Measurements from ENCODE around the gene CGB5.
"Not testable (repeated sequence)": the region's sequence is repeated elsewhere in the genome, so short reads cannot be mapped to it uniquely, and the experiment has no call there.

DNA sequence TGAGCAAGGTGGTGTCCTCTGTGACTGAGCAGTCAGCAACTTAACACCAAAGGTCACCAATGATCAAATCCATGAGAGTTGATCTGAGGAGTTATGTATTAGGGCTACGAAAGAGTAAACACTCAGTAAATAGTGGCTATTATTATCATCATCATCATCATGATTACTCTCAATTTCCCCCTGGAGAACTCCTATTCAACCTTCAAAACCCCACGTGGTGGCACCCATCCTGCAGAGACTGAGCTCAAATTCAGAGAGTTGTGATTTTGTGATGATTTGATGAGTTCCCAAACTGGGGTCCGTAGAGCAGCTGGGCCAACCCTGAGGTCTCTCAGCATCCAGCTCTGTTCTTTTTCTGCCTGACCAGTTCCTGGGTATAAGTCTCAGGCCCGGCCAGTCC lies 6.2 kb downstream of the CGB5 start:
- TF ChIP-seq, protein P1, sequence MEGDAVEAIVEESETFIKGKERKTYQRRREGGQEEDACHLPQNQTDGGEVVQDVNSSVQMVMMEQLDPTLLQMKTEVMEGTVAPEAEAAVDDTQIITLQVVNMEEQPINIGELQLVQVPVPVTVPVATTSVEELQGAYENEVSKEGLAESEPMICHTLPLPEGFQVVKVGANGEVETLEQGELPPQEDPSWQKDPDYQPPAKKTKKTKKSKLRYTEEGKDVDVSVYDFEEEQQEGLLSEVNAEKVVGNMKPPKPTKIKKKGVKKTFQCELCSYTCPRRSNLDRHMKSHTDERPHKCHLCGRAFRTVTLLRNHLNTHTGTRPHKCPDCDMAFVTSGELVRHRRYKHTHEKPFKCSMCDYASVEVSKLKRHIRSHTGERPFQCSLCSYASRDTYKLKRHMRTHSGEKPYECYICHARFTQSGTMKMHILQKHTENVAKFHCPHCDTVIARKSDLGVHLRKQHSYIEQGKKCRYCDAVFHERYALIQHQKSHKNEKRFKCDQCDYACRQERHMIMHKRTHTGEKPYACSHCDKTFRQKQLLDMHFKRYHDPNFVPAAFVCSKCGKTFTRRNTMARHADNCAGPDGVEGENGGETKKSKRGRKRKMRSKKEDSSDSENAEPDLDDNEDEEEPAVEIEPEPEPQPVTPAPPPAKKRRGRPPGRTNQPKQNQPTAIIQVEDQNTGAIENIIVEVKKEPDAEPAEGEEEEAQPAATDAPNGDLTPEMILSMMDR (IDR thresholded peaks at IDR 0.05; ENCODE audit: insufficient read depth, low read depth, low read length) = not testable (repeated sequence)
- TF ChIP-seq EZH2 (IDR thresholded peaks at IDR 0.05; ENCODE audit: insufficient read depth, low read length) = not testable (repeated sequence)

Measured in astrocyte (in vitro differentiated cells and primary cell).